GM19238 (cell line): ENCODE data around the gene RBX1.
"Not testable (repeated sequence)": the region's sequence is repeated elsewhere in the genome, so short reads cannot be mapped to it uniquely, and the experiment has no call there.

Experiments
- DNase-seq: peaks from one replicate; pipeline ENCODE4 v3.0.0; 2011; ENCODE audit warnings: low spot score; ENCODE audit not compliant: insufficient read length

The RBX1 gene

DNA sequence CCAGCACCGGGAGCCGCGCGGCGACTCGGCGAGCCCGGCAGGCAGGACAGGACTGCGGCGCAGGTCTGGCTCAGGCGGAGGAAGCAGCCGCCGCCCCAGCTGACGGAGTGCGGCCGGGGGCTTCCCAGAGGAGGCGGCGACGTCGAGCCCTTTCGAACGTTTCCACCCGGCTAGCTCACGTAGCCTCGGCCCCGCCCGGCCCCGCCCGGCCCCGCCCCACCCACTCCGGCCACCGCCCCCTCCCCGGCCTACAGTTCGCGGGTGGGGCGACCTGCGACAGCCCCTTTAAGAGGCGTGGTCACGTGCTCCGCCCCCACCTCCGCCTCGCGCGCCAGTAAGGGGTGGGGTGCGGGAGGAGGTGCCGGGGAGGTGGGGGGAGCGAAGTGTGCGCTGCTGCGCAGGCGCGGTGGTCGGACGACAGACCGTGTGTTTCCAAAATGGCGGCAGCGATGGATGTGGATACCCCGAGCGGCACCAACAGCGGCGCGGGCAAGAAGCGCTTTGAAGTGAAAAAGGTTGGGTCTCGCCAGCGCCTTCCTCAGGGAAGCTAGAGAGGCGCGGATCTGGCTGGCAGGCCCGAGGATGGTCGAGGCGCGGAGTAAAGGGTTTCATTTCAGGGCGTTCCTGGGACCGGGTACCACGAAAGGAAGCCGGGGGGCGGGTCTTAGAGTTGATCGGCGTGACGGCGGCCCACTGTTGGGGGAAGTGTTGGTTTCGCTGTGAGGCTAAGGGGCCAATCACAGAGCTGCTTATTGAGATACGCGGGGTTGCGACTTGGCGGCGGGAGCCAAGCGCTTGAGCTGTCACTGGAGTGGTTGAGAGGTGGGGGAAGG lies at the start of gene RBX1:
Gene RBX1 (plus strand): TSS at position 417 of the 833 bp plus-strand sequence. CDS start 21 bp downstream, at position 438.
- DNase-seq = peak; percentile 91

- no peak for DNase-seq
Observed at GRCh38 chr22:40904101-40904500, 47.1 kb upstream of the RBX1 start.

DNA sequence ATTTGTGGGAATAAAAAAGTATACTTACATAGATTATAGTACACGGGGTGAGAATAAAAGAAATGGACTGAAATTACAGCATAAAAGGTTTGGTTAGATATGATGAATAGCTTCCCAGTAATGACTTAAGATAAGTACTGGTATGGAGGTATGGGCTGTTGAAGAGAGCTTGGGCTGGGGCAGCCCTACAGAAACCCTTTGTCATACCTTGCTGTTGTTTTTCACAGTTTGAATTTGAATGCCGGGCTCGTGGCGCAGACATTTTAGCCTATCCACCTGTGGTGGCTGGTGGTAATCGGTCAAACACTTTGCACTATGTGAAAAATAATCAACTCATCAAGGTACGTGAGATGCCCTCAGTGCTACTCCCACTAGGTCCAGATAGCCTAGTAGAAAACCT lies 42.3 kb upstream of the RBX1 start:
- DNase-seq = no peak

GRCh38 chr22:40911772-40912171 lies 39.4 kb upstream of the RBX1 start:
- no peak for DNase-seq

DNA sequence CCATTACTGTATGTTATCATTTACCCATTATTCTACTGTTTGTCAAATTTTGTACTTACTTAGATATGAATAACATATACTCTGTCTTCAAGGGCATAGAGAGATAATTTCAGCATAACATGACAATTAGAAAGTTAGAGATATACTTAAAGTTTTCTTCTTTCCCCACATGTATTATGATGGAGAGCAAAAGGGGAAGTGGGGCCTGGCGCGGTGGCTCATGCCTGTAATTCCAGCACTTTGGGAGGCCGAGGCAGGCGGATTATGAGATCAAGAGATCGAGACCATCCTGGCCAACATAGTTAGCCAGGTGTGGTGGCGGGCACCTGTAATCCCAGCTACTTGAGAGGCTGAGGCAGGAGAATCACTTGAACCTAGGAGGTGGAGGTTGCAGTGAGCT lies 38.2 kb upstream of the RBX1 start:
- DNase-seq = not testable (repeated sequence)

- no peak for DNase-seq
Observed at GRCh38 chr22:40919446-40919845, 31.7 kb upstream of the RBX1 start.

DNA sequence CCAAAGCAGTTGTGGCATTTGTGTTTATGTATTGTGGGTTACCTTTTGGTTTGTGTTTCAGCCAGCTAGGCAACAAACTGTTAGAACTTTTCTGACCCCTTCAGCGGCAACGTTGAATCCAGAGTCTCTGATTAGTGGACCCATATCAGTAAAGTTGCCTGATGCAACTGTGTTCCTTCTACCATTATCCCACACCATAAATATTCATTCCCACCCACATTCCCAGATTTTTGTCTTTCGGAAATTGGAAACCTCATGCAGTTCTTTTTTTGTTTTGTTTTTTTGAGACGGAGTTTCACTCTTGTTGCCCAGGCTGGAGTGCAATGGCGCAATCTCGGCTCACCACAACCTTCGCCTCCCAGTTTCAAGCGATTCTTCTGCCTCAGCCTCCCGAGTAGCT lies 30.7 kb upstream of the RBX1 start:
- DNase-seq = no peak

GRCh38 chr22:40922484-40923303 lies 28.5 kb upstream of the RBX1 start:
- no peak for DNase-seq

DNA sequence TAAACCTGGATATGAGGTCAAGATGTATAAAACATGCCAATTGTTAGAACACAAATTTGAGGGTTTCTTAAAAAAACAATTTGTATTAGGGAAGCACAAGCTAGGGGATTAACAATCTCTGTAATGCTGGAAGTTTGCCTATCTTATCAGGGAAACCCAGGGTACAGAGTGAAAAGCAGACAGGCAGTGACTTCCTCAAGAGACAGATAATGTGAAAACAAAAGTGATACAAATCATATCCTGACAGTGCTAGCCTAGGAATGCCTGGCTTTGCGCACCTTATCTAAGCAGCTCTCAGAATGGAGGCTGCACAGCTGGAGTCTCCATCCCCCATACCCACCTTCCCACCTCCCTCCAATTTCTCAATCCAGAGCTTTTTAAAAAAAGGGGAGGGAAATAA lies 22.5 kb upstream of the RBX1 start:
- DNase-seq = no peak

GRCh38 chr22:40932396-40932795 lies 18.8 kb upstream of the RBX1 start:
- no peak for DNase-seq

DNA sequence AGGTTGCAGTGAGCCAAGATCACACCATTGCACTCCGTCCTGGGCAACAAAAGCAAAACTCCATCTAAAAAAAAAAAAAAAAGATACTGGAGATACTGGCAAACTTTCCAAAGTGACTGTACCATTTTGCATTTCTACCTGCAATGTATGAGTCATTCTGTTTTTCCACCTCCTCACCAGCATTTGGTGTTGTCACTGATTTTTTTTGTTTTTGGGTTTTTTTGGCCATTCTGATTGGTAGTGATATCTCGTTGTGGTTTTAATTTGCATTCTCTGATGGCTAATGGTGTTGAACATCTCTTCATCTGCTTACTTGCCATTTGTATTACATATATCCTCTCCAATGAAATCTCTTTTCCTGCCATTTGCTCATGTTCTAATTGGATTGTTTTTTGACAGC lies 12.0 kb upstream of the RBX1 start:
- DNase-seq = no peak

DNA sequence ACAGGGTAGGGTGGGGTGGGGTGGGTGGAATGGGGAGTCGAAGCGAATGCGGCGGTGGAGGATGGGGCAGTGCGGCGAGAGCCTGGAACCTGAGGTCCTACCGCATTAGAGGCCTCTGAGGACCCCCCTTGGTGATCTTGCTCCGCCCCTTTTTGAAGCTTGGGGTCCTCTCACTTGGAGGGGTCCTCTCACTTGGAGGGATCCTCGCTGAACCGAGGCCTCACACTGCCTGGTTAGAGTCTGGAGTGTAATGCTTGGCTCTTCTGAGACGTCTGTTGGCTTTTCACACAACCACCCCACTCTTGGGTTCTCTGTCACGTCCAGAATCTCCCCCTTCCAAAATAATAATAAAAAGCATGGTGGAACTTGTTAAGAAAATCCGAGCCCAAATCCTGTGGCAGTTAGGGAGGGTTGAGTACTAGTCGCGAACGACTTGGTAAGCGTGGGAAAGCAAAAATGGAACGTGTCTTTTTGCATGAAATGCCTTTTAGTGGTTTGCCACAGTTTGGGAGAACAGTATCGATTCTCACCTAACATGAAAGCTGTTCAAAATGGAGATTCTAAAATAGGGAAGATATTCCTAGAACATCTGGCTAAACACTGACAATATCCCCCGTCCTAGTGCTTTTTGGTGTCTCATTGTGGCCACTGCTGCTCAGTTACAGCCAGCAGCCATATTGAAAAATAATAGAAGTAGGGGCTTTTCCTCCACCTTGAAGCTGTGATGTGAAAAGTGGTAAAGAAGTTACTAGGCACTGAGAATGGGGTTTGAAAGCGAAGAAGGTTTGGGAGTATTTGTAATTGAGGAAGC lies 822 bp downstream of the RBX1 start:
- no peak for DNase-seq

DNA sequence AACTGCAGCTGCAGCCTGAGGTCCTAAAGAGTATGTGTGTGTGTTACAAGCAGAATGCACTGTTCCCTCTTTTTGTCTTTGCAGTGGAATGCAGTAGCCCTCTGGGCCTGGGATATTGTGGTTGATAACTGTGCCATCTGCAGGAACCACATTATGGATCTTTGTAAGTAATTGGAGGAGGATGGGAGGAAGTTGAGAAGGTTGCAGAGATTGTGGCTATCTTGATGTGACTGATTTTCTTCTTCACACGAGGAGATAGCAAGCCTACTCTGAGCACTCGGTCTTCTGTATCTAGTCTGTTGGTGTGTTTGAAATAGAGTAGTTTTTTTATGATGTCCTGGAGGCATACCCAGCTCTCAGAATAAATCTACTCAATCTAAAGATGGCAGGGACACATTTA lies 2.3 kb downstream of the RBX1 start:
- DNase-seq = no peak

DNA sequence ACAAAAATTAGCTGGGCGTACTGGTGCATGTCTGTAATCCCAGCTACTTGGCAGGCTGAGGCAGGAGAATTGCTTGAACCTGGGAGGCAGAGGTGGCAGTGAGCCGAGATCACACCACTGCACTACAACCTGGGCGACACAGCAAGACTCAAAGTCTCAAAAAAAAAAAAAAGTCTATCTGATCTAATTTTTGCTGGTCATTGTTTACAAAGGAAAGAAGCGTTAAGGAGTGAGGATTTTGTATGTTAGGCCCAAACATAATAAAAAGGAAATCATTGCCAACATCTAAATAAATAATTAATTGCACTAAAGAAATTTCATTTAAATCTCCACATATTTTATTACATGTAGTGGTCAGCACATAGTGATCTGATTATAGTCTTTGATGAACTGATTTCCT lies 2.9 kb downstream of the RBX1 start:
- no peak for DNase-seq

- no peak for DNase-seq
Observed at GRCh38 chr22:40955571-40955970, 4.4 kb downstream of the RBX1 start.

GRCh38 chr22:40957601-40958000 lies 6.4 kb downstream of the RBX1 start:
- DNase-seq = no peak

DNA sequence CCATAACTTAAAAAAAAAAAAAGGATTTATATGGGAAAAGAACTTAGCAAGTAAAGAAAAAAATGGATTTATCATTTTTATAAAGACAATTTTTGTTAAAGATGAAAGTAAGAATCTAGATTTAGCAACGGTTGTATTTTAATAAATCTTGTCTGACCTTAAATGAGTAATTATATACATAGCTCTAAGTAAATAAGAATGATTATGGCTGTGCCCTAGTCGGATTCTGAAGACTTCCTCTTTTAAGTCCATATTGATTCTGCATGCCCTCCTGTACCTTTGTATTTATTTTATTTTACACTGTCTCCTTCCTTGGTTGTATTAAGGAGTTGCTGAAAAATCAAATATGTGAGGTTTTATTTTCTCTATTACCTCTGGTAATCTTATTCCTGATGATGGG lies 7.1 kb downstream of the RBX1 start:
- DNase-seq = no peak

DNA sequence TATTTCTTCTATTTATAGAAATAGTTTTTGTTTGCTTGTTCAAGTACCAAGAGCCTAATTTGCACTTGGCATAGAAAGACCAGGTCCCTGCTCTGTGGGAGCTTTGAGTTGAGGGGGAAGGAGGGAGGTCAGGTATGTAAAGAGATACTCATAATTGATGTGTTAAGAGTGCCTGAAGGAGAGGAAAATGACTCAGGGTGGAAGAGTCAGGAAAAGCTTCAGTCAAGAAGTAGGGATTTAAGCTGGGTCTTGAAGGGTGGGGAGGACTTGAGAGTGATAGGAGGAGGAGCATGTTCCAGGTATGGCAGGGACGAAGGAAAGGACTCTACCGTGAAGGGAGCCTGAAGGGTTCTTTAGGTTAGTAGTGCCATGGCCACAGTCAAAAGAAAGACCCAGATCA lies 9.0 kb downstream of the RBX1 start:
- DNase-seq = no peak

- DNase-seq = no peak
Observed at GRCh38 chr22:40965936-40966725, 15.0 kb downstream of the RBX1 start.

GRCh38 chr22:40966726-40967085 lies 15.5 kb downstream of the RBX1 start:
- DNase-seq = no peak

DNA sequence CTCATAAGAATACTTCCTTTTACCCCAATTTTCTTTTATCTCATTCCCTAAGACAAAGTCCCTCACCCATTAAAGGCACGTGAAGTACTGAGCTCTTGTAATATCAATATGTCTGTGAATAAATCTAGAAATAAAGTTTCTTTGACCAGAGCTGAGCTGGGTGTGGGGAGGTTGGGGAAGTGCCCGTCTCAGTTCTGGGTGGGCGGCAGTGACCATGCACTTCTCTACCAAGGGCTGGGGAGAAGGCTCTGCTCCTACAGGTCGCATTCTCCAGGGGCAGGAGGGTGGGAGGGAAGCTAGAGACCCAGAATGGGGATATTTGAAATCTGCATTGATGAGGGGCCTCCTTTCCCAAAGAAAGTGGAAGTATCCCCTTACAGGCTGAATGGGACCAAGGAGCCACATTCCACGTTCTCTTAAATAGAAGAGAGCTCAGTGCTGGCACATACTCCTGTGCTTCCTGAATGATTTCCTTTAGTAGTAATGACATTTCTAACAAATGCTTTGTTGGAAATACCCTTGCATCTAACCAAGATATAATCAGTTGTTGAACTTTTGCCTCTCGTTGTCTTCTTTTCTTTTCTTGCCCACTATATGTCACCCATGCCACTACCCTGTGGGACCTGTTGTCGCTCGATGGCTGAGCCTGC lies 16.1 kb downstream of the RBX1 start:
- DNase-seq = no peak
